Pons (tissue), 1 donor: Measurements from ENCODE around the gene PTPRH.
"Not testable (repeated sequence)": the region's sequence is repeated elsewhere in the genome, so short reads cannot be mapped to it uniquely, and the experiment has no call there.

Experiments used
- DNase-seq: peaks from one replicate; pipeline ENCODE4 v3.0.0-alpha.2; 2016; ENCODE audit warnings: low spot score

PTPRH gene

DNA sequence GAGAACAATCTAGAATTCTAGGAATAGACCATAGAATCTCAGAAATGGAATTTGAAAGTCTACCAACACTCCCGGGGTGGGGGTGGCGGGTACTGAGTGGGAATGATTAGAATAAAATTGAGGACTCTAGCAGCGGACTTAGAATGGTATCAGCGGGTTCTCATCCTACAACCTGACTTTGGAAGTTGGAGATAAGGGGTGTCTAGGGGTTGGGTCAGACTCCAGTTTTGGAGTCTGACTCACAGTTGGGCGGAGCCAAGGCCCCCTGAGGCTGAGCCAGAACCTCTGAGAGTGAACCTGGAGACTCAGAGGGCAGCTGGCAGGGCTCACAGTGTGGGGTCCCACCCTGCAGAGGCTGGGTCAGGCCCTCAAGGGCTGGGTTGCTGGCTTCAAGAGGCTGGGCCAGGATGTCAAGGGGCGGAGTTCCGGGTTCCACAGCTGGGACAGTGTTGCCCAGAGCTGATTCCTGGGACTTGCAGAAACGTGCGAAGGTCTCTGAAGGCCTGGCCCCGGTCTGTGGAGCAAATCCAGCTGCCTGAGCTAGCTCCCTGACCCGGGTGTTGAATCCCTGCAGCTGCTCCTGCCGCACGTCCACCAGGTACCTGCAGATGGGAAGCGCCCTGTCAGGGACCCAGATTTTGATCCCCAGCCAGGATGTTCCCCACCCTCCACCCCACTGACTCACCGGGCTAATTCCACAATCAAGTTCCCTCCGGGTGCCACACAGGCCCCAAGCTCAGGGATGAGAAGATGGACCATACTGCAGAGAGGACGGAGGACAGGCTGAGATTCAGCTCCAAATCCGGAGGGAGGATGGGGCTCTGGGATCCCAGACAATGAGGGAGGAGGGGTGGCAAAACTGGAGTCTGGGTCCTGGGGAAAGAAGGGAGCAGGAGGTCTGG, 50.2 kb downstream of the PTPRH start:
- DNase-seq = no peak

DNA sequence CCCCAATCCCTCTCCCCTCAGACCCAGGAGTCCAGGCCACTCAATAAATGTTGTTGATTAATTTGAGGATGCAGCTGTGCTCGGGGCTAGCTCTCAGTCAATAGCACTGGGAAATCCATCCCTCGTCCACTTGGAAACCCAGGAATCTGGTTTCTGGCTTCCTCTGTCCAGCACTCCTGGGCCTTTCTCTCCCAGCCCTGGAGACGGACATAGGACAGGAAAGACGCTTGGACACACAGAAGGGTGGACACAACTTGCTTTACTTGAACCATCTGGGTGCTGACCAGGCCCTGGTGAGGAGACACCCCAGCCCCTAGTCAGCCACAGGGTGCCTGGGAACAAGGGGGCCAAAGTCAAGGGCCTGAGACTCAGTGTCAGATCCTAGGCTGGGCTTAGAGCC, 50.9 kb downstream of the PTPRH start:
- DNase-seq = no peak

DNA sequence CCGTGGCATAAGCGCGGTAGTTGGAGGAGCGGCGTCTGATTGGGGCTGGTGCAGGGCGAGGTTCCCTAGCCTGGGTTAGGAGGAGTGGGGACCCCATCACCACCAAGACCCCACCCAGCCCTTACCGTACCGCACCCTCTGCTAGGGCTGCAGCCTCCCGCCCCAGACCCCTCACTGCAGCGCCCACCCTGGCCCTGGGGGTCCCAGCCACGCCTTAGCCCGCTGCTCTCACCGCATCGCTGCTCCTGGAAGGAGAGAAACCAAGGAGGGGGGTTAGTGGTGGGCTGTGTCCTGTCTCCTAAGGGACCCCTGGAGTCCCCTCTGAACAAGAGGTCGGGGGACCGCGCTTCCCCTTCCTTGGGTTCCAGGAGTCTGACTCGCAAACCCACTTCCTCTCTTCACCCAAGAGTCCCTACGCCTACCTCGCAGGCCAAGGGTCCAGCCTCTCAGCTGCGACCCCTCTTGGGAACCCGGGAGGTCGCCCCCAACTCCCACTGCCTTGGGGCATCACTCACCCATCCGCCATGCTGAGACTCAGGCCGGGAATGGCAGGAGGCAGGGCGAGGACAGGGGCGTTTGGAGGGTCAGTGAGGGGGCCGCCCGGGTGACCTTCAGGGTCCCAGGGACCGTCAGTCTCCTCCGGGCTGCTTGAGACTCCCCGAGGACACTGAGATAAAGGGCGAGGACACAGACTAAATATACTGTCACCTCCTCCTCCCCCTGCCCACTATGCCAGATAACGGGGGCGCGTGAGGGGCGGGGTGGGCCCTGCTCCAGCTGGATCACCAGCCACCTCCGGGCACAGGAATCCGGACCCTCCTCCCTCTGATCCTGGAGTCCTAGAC, 52.0 kb downstream of the PTPRH start, which contains the start of gene TNNI3:
Gene TNNI3, minus strand, starts transcription at position 669 of the 845 bp plus-strand sequence. Its CDS starts 143 bp downstream, at position 526.
- DNase-seq = no peak

DNA sequence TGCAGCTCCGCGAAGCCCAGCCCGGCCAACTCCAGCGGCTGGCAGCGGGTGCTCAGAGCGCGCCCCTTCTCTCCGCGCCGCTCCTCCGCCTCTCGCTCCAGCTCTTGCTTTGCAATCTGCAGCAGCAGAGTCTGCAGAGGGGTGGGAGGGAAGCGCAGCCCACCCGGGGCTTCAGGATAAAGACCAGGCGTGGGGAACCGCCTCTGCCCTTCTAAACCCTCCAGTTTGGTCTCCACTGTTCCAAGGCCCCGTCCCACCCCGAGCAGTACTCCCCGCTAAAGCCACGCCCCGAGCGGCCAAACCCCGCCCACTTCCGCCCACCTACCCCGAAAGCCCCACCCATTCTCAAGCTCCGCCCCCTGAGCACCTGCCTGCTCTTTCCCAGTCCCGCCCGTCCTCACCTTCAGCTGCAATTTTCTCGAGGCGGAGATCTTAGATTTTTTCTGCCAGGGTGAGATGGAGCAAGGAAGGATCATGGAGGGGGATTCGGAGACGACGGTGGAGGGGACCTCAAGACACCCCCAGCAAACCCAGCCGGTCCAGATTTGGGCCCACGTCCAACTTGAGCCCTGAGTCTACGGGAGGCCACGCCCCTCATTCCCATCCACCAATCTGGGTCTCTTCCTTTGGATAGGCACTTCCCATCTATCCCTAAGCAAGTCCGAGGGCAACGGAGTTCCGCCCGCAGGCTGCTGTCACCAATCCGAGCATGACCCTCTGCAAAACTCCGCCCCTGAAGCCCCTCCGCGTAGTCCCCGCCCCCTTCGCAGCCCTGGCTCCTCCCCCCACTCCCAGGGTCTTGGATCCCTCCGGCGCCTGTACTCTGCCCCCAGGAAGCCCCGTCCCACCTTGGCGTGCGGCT, 52.9 kb downstream of the PTPRH start:
- no peak for DNase-seq

DNA sequence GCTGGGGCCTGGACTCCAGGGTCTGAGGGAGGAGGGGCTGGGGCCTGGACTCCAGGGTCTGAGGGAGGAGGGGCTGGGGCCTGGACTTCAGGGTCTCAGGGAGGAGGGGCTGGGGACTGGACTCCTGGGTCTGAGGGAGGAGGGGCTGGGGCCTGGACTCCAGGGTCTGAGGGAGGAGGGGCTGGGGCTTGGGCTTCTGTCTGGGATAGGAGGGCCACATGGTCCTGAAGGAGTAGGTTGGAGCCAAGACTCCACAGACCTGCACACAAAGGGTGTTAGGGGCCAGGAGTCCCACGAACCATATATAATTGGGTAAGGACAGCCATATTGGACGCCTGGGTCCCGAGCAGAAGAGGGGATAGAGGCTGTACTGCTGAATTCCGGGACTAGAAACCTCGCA, 53.5 kb downstream of the PTPRH start:
- not testable (repeated sequence) for DNase-seq

DNA sequence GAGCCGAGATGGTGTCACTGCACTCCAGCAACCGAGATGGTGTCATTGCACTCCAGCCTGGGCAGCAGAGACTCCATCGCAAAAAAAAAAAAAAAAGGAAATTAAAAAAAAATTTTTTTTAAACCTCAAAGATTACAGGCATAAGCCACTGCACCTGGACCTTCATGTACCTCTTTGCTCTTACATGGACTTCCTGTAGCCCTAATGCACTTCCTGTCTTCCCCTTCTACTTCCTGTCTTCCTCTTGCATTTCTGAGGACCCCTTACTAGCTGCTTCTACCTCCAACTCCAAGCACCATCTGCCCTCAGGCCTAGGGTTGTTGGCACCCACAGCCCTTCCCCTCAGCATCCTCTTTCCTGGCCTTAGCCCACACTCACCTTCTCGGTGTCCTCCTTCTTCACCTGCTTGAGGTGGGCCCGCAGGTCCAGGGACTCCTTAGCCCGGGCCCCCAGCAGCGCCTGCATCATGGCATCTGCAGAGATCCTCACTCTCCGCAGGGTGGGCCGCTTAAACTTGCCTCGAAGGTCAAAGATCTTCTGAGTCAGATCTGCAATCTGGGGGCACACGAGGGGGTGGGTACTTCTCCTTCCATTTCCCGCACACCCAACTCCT, 55.5 kb downstream of the PTPRH start:
- no peak for DNase-seq

DNA sequence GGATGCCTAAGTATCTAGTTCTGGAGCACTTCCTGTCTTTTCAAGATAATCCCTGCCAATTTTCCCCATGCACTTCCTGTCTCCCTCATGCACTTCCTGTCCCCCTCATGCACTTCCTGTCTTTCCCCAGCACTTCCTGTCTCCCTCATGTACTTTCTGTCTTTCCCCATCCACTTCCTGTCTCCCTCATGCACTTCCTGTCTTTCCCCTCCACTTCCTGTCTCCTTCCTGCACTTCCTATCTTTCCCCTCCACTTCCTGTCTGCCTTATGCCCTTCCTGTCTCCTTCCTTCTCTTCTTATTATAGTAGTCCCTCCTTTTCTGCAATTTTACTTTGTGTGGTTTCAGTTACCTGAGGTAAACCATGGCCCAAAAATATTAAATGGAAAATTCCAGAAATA, 57.3 kb downstream of the PTPRH start:
- DNase-seq = no peak

DNA sequence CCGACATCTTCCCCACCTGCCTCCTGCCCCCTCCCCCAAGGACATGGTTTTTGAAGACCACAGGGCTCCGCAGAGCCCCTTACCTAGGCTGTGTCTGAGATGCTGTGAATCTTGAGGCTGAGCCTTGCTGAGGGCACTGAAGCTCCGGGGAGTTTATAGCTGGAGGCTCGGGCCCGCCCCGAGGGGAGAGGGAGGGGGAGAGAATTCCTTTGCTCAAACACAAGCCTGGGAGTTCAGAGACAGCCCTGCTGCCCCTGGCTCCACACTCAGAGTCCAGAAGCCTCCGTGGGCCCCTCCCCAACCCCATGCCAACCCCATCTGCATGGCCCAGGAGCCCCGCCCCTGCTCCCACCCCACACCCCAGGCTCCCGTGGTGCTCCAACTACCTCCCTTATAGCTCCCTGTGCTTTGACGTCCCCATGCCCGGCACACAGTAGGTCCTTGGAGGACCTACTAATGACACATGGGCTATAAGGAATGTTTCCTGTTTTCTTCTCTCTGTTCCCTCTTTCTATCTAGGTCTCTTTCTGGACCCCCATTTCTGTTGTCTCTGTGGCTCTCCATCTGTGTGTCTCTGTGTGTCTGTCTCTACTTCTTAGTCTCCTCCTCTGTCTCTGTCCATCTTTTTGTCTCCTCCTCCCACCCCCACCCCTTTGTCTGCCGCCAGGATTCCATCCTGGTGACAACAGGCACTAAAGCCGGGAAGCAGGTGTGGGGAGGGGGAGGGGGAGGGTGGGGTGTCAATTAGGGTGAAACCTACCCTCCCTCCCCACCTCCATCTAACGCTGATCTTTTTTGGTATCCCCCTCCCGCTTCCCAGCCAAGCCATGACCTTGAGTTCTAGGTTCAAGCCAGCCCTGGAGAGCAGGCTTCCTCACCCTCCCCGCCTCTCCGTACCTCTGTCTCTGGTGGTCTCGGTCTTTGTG, 60.0 kb downstream of the PTPRH start, which contains the start of gene TNNT1:
Gene TNNT1, minus strand, starts transcription at position 129 of the 926 bp plus-strand sequence. CDS start 2,049 bp downstream, outside the sequence.
- DNase-seq = no peak

DNA sequence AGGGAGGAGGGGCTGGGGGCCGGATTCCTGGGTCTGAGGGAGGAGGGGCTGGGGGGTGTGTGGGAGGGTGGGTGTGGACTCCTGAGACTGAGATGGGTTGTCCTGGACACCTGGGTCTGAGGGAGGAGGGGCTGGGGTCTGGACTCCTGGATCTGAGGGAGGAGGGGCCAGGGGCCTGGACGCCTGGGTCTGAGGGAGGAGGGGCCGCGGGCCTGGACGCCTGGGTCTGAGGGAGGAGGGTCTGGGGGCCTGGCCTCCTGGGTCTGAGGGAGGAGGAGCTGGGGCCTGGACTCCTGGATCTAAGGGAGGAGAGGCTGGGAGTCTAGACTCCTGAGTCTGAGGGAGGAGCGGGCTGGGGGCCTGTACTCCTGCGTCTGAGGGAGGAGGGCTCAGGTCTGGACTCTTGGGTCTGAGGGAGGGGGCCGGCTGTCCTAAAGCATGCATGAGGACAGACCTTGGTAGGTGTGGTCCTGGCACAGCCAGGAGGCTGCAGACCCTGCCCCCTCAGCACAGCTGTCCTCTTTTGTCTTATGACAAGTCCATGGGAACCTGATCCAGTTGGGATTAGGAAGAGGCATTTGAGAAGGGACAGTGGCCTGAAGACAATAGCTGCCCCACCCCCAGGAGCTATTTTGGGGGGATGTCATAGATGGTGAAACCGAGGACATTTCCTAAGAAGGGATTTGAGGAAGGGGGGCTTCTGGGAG, 61.6 kb downstream of the PTPRH start:
- DNase-seq = no peak

DNA sequence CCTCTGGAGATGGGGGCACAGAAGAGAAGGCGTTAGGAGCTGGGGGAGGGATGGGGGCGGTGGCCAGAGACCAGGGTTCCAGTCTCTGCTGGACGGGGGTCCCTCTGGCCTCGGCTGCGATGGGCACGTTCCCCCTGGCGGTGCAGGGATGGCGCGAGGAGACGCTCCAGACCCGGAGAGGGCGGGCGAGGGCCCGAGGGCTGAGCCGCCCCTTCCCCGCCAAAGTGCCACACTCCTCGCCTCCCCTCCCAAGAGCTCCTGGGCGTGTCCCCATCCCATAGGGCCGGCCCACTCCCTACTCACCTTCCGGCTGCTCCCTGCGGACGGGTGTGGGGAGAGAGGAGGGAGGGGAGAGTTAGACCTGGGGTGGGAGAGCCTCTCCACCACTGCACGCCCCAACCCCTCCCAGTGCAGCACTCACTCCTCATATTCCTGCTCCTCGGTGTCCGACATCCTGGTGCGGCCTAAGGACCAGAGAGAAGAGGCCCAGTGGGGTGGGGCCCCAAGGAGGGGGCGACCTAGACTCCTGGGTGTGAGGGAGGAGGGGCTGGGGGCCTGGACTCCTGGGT, 62.5 kb downstream of the PTPRH start:
- DNase-seq = no peak

DNA sequence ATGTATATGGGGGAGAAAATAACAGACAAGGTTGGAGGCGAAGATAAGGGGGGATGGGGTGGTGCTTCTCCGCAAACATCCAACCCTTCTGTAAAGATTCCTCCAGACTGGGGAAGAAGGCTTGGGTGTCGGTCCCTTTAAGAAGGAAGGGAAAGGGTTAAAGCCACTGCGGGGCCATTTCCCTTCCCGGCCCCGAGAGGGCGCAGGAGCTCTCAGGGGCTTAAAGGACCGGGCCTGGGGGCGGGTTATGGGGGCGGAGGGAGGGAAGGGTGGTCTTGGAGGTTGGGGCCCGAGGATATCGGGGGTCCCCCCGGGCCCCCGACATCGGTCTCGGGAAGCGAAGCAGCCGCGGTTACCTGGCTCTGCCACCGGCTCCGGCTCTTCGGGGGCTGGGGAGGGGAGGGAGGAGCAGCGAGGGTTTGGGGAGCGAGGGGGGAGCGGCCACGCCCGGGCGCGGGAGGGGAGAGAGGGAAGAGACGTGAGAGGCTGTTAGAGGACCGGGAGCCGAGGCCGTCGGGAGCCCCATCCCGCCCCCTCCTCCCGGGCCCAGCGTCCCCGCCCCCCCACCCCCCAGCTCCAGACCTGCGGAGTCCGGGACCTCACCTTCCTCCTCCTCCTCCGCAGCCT, 63.1 kb downstream of the PTPRH start:
- DNase-seq = no peak

DNA sequence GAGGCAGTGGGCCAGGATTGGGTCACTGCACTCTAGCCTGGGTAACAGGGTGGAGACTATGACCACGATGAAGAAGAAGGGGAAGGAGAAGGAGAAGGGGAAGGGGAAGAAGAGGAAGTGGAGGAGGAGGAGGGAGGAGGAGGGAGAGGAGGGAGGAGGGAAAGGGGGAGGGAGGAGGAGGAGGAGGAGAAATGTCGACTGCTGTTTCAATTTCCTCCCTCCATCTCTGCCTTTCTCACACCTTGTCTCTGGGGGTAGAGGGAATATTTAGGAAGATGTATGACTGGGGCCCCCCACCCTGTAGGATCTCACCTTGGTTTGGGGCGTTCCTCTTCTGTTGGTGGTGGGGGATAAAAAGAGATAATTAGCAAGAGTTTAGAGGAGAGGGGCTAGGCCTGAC, 64.1 kb downstream of the PTPRH start:
- no peak for DNase-seq

DNA sequence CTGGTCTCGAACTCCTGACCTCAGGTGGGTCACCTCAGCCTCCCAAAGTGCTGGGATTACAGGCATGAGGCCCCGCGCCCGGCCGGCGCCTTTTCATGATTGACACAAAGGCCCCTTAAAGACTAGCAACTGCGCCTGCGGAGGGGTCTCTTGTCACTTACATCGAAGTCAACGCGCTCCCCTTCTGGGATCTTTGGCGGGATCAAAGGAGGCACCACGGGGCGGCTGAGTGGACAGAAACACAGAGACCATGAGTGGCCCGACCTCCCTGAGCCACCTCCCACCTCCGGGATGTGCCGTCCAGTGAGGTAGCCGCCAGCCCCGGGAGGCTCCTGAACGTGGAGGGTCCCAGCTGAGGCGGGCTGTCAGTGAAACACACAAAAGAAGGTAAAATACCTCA, 67.6 kb downstream of the PTPRH start:
- DNase-seq = no peak

DNA sequence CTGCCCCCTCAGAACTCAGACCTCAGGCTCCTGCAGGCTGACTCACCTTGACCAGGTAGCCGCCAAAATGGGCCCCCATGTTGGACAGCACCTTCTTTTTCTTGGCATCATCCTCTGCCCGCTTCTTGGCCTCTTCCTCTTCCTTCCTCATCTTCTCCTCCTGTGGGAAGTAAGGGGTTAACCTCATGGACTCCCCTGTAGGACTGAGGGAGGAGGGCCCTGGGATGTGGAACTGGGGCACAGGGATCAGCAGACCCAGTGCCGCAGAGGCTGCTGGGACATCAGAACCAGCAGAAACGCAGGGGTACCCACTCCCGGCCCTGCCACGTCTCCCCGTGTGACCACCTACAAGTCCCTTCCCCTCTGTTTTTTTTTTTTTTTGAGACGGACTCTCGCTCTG, 71.4 kb downstream of the PTPRH start:
- no peak for DNase-seq

DNA sequence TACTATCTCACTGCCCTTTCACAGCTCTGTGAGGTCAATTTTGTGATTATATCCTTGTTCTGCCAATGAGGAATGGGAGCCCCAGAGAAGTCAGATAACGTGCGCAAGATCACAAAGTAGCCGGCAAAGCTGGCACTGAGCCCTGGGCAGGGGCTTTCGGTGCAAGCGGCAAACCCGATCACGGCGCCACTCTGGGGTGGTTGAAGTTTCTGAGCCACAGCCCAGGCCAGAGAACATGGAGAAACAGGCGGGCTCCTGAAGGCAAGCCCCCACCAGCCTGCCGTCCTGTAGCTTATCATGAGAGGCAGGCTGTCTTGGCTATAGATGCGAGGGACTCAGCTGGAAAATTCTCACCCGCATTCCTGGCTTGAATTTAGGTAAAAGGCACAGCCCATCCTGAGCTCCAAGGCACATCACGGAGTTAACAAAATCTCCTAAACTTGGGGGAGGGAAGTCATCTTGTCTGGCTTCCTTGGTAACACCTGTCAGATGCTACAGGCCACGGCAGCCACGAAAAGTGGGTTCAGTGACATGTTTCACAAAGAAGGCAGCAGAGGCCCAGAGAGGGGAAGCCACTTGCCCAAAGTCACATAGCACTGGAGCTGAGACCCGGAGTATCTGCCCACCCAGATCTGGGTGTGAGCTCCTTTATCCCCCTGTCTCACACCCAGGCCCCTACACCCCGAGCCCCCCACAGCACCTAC, 72.8 kb downstream of the PTPRH start:
- DNase-seq = no peak

DNA sequence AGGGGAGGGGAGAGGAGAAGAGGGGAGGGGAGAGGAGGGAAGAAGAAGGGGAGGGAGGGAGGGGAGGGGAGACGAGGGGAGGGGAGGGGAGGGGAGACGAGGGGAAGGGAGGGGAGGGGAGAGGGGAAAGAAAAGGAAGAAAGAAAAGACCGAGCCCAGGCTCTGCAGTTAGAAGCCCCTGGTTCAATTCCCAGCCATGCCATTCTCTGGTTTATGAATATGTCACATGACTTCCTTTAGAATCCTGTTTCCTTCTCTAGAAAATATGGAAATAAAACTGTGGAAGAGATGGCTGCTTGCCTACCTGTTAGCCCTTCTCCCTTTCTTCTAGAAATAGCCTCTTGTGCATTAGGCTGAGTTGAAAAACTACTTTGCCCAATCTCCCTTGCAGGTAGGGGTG, 74.6 kb downstream of the PTPRH start:
- no peak for DNase-seq

DNA sequence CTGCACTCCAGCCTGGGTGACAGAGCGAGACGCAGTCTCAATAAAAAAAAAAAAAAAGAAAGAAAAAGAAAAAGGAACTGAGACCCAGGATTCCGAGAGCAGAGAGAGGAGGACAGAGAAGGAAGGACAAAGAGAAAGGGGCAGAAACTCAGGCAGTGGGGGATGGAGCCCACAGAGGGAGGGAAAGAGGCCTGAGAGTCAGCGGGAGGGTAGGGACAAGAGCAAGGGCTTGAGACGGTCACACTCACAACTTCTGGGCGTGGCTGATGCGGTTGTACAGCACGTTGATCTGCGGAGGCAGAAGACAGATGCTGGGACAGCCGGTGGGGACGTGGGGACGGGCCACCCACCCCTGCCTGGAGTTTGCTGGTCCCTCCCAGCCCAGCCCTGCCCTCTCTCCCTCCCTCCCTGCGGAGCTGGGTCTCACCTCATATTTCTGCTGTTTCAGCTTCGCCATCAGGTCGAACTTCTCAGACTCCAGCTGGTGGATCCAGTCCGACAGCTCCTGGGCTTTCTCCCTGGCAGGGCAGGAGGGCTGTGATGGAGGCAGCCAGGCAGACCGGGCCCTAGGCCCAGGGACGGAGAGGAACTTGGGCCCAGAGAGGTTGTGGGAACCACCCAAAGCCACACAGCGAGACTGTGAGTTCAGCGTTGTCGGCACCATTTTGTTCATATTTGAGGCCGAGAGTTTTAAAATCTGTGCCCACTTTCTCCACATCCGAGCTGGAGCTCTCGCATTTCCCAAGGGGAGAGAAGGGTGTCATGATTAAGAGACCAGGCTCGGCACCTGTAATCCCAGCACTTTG, 75.5 kb downstream of the PTPRH start:
- DNase-seq = no peak
